HG02678 (cell line): ENCODE results near the gene CD160.
"Not testable (repeated sequence)": the region's sequence is repeated elsewhere in the genome, so short reads cannot be mapped to it uniquely, and the experiment has no call there.

Source experiments
- ATAC-seq: cut with Tn5 transposase; IDR thresholded peaks from one replicate; pipeline ENCODE4 v1.9.1; 2021; ENCODE audit warnings: mild to moderate bottlenecking, moderate library complexity; ENCODE audit not compliant: unreplicated experiment

The CD160 gene

GRCh38 chr1:145708063-145708462 is 11.2 kb upstream of the CD160 start:
- ATAC-seq: no peak

GRCh38 chr1:145710291-145711027 is 8.8 kb upstream of the CD160 start:
- ATAC-seq: no peak

GRCh38 chr1:145711213-145711651 is 8.1 kb upstream of the CD160 start:
- ATAC-seq: no peak

- no peak for ATAC-seq
Observed at GRCh38 chr1:145714524-145715111, 4.7 kb upstream of the CD160 start.

- ATAC-seq: no peak
Observed at GRCh38 chr1:145716641-145717345, 2.5 kb upstream of the CD160 start.

- ATAC-seq: no peak
Observed at GRCh38 chr1:145717833-145718232, 1.5 kb upstream of the CD160 start.

GRCh38 chr1:145718465-145718864 is 834 bp upstream of the CD160 start:
- ATAC-seq: not testable (repeated sequence)

- no peak for ATAC-seq
Observed at GRCh38 chr1:145720556-145720877, 1.2 kb downstream of the CD160 start.

- peak; percentile 61 for ATAC-seq
Observed at GRCh38 chr1:145720878-145721671, 1.8 kb downstream of the CD160 start.

GRCh38 chr1:145726193-145726592 is 6.9 kb downstream of the CD160 start:
- ATAC-seq: not testable (repeated sequence)

- no peak for ATAC-seq
Observed at GRCh38 chr1:145729196-145729595, 9.9 kb downstream of the CD160 start.

GRCh38 chr1:145729666-145730436 is 10.6 kb downstream of the CD160 start:
- ATAC-seq: no peak

GRCh38 chr1:145730467-145730866 is 11.2 kb downstream of the CD160 start:
- no peak for ATAC-seq

GRCh38 chr1:145730900-145731299 is 11.6 kb downstream of the CD160 start:
- no peak for ATAC-seq

- no peak for ATAC-seq
Observed at GRCh38 chr1:145736191-145736590, 16.9 kb downstream of the CD160 start.

GRCh38 chr1:145740269-145740668 is 21.0 kb downstream of the CD160 start:
- ATAC-seq: no peak

GRCh38 chr1:145747398-145748247 is 28.3 kb downstream of the CD160 start:
- no peak for ATAC-seq

- no peak for ATAC-seq
Observed at GRCh38 chr1:145750426-145750825, 31.1 kb downstream of the CD160 start.

- ATAC-seq: no peak
Observed at GRCh38 chr1:145751491-145752037, 32.3 kb downstream of the CD160 start.
